ENCODE data around the gene PTPN5.

- TF ChIP-seq CTCF (IDR thresholded peaks at IDR 0.05; ENCODE audit: low read length): no peak
- no peak for TF ChIP-seq EZH2 (optimal IDR thresholded peaks at IDR 0.05; ENCODE audit: low read depth, low read length)
Measured at GRCh38 chr11:18743365-18743764, 48.2 kb downstream of the PTPN5 start.
